ENCODE data around the gene SMPD2. TPM values are rescaled to one million over a fixed set of nuclear protein-coding genes. Genes with fewer than 3 reads are reported as not detected.

Gene SMPD2
- total RNA-seq, 1 experiment from 2014 or later: 14.7 TPM

GRCh38 chr6:109440331-109441068, at the start of gene SMPD2, which contains the start of gene PPIL6 (continued):
- TF ChIP-seq, protein P1, sequence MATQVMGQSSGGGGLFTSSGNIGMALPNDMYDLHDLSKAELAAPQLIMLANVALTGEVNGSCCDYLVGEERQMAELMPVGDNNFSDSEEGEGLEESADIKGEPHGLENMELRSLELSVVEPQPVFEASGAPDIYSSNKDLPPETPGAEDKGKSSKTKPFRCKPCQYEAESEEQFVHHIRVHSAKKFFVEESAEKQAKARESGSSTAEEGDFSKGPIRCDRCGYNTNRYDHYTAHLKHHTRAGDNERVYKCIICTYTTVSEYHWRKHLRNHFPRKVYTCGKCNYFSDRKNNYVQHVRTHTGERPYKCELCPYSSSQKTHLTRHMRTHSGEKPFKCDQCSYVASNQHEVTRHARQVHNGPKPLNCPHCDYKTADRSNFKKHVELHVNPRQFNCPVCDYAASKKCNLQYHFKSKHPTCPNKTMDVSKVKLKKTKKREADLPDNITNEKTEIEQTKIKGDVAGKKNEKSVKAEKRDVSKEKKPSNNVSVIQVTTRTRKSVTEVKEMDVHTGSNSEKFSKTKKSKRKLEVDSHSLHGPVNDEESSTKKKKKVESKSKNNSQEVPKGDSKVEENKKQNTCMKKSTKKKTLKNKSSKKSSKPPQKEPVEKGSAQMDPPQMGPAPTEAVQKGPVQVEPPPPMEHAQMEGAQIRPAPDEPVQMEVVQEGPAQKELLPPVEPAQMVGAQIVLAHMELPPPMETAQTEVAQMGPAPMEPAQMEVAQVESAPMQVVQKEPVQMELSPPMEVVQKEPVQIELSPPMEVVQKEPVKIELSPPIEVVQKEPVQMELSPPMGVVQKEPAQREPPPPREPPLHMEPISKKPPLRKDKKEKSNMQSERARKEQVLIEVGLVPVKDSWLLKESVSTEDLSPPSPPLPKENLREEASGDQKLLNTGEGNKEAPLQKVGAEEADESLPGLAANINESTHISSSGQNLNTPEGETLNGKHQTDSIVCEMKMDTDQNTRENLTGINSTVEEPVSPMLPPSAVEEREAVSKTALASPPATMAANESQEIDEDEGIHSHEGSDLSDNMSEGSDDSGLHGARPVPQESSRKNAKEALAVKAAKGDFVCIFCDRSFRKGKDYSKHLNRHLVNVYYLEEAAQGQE (IDR thresholded peaks at IDR 0.05; ENCODE audit: low read depth): no peak
- no peak; the same call in 1 of the 2 replicates for TF ChIP-seq ELF1 (IDR thresholded peaks at IDR 0.05; ENCODE audit: borderline replicate concordance, low read depth)
- no peak for TF ChIP-seq JUND (IDR thresholded peaks at IDR 0.05)
- peak; percentile 77 for TF ChIP-seq SIN3A (IDR thresholded peaks at IDR 0.05; ENCODE audit: low read depth)

GRCh38 chr6:109393157-109393885, 47.2 kb upstream of the SMPD2 start:
- DNase-seq (ENCODE audit: low read depth, low spot score): no peak
- Histone ChIP-seq H3K4me1 (ENCODE audit: control insufficient read depth in 1 of 2, insufficient read depth in 2 of 2, low read length in 2 of 2) (peaks cover 0 to 18% of the 10 kb centered on the region in 2 experiments; a peak in 3 of 4 replicates), H3K9me2 (ENCODE audit: insufficient read depth) (no peaks in the 10 kb centered on the region), H3K79me2 (ENCODE audit: insufficient read depth, low read length) (no peaks in the 10 kb centered on the region), H3K27ac (ENCODE audit: low read depth, low read length) (no peak overlapping the region), H3K36me3 (ENCODE audit: control insufficient read depth in 1 of 2, insufficient read depth in 2 of 2, low read length in 2 of 2) (no peaks in the 10 kb centered on the region), H3K27me3 (ENCODE audit: insufficient read depth, low read length) (no peaks in the 10 kb centered on the region), H3K9me3 (ENCODE audit: control insufficient read depth in 1 of 2, insufficient read depth in 1 of 2, low read depth in 1 of 2, low read length in 2 of 2) (no peaks in the 10 kb centered on the region), H3K4me2 (ENCODE audit: low read length) (peak overlapping the region; percentile 36), H3K9ac (ENCODE audit: low read length) (no peak overlapping the region), H2AFZ (ENCODE audit: low read depth, low read length, poor library complexity, severe bottlenecking) (no peak overlapping the region), H4K20me1 (ENCODE audit: insufficient read depth) (no peaks in the 10 kb centered on the region), H3K4me3 (replicated peaks in 1 of 2; ENCODE audit: low read depth in 1 of 2, low read length in 2 of 2) (no peak overlapping the region)
- peak; percentile 31 for ATAC-seq
- no TSS peak for BruUV-seq (replicated peaks)
- CTCF ChIA-PET: interaction anchor here (0.6 to 1.6 kb wide), 2 partner anchors 9 to 554 kb away, joined by 3 to 11 read pairs; no protein-coding TSS in a partner anchor
- intact Hi-C loops (cut with micrococcal nuclease): loop anchor here (10.0 kb wide), 1 partner anchor 499 kb away; no protein-coding TSS in a partner anchor
- RAD21 ChIA-PET (ENCODE audit: low non-redundant PET in 1 of 2, low total read pairs in 2 of 2, uncharacterized antibody in 2 of 2, unreplicated experiment in 2 of 2): no interaction called here
- POLR2A ChIA-PET: interaction anchor here (2.9 kb wide), 1 partner anchor 10 kb away, joined by 14 read pairs; no protein-coding TSS in a partner anchor
- TF ChIP-seq TCF7L2 (IDR thresholded peaks at IDR 0.05; ENCODE audit: borderline replicate concordance, extremely low read depth, insufficient read depth, insufficient read length): no peak
- TF ChIP-seq, protein P2, sequence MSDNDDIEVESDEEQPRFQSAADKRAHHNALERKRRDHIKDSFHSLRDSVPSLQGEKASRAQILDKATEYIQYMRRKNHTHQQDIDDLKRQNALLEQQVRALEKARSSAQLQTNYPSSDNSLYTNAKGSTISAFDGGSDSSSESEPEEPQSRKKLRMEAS (IDR thresholded peaks at IDR 0.05): no peak
- TF ChIP-seq EZH2 (IDR thresholded peaks at IDR 0.05): no peak
- no peak for TF ChIP-seq ATF3 (IDR thresholded peaks at IDR 0.05)
- TF ChIP-seq CEBPB (IDR thresholded peaks at IDR 0.05; ENCODE audit: low read depth): no peak
- no peak for TF ChIP-seq ZNF274 (IDR thresholded peaks at IDR 0.05; ENCODE audit: low read depth, low read length)
- TF ChIP-seq EGR1 (IDR thresholded peaks at IDR 0.05; ENCODE audit: low read depth): no peak
- no peak for TF ChIP-seq ELF1 (IDR thresholded peaks at IDR 0.05; ENCODE audit: borderline replicate concordance, low read depth)
- TF ChIP-seq SRF (IDR thresholded peaks at IDR 0.05; ENCODE audit: low read depth): no peak
- no peak for TF ChIP-seq POLR2AphosphoS5 (IDR thresholded peaks at IDR 0.05; ENCODE audit: low read depth, low read length)
- TF ChIP-seq, protein P3, sequence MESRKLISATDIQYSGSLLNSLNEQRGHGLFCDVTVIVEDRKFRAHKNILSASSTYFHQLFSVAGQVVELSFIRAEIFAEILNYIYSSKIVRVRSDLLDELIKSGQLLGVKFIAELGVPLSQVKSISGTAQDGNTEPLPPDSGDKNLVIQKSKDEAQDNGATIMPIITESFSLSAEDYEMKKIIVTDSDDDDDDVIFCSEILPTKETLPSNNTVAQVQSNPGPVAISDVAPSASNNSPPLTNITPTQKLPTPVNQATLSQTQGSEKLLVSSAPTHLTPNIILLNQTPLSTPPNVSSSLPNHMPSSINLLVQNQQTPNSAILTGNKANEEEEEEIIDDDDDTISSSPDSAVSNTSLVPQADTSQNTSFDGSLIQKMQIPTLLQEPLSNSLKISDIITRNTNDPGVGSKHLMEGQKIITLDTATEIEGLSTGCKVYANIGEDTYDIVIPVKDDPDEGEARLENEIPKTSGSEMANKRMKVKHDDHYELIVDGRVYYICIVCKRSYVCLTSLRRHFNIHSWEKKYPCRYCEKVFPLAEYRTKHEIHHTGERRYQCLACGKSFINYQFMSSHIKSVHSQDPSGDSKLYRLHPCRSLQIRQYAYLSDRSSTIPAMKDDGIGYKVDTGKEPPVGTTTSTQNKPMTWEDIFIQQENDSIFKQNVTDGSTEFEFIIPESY (IDR thresholded peaks at IDR 0.05; ENCODE audit: extremely low read depth, insufficient replicate concordance, low read length): no peak
- no peak for TF ChIP-seq SP1 (IDR thresholded peaks at IDR 0.05; ENCODE audit: low read depth)

All from HCT116 (cell line).